Neuron (in vitro differentiated cells): Measurements from ENCODE around the gene PALLD.

Experiments
- H2AFZ ChIP-seq: one replicate; pipeline ENCODE4 v1.6.1; 2013; ENCODE audit warnings: low read depth, mild to moderate bottlenecking, inconsistent platforms, low read length, moderate library complexity
- H3K27me3 ChIP-seq: one replicate; pipeline ENCODE4 v1.6.1; 2013; ENCODE audit warnings: low read length; ENCODE audit not compliant: insufficient read depth
- H3K36me3 ChIP-seq: one replicate; pipeline ENCODE4 v1.6.1; 2013; ENCODE audit warnings: low read length; ENCODE audit not compliant: insufficient read depth
- H3K4me1 ChIP-seq: one replicate; pipeline ENCODE4 v1.6.1; 2013; ENCODE audit warnings: low read length; ENCODE audit not compliant: insufficient read depth
- H3K4me3 ChIP-seq: 2 replicates; pipeline ENCODE4 v1.5.1; 2013; ENCODE audit warnings: mild to moderate bottlenecking, low read length, moderate library complexity
- H3K9me3 ChIP-seq: one replicate; pipeline ENCODE4 v1.6.1; 2013; ENCODE audit warnings: low read length

PALLD gene

DNA sequence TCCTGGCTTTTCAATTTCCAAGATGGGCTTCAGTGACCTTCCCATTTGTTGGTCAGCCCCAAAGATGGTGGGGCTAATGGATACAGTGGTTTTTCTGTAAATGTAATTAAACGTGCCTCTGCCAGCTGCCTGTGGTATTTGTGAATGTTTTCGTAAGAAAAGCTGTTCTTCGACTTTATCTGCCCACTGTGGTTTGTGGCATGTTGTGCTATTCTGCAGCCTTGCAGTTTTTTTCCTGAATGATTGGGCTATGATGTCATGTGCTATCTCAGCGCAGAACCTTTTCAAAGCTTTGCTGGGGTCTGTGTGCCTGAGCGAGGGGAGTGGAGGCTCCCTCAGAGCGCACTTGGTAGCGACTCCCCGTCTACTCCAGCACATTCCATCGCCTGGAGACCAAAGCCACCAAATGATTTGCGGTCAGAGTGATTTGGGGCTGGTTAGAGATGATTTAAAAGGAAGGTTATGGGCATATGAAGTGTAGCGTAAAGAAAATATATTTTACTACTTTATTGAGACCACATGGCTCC lies 137.5 kb downstream of the PALLD start:
- H3K4me1 ChIP-seq, result peaks cover 27% of the 10 kb centered on the region
- no peak overlapping the region for H2AFZ ChIP-seq
- no peaks in the 10 kb centered on the region for H3K36me3 ChIP-seq
- H3K9me3 ChIP-seq, result no peaks in the 10 kb centered on the region
- H3K27me3 ChIP-seq, result no peaks in the 10 kb centered on the region
- H3K4me3 ChIP-seq, result peak overlapping the region; percentile 66

DNA sequence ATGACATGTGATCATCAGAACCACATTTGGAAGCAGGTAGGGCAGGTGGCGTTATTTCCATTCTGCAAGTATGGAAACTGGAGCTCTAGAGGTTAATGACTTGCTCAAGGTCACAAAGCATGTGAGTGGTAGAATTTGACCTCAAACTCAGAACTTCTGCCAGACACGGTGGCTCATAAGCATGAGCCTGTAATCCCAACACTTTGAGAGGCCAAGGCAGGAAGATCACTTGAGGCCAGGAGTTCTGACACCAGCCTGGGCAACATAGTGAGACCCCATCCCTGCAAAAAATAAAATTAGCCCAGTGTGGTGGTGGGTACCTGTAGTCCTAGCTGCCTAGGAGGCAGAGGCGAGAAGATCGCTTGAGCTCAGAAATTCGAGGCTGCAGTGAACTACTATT lies 139.2 kb downstream of the PALLD start:
- Histone ChIP-seq H3K27me3 (no peaks in the 10 kb centered on the region), H3K4me3 (no peak overlapping the region), H3K4me1 (peaks cover 22% of the 10 kb centered on the region), H2AFZ (no peak overlapping the region), H3K36me3 (no peaks in the 10 kb centered on the region), H3K9me3 (no peaks in the 10 kb centered on the region)

DNA sequence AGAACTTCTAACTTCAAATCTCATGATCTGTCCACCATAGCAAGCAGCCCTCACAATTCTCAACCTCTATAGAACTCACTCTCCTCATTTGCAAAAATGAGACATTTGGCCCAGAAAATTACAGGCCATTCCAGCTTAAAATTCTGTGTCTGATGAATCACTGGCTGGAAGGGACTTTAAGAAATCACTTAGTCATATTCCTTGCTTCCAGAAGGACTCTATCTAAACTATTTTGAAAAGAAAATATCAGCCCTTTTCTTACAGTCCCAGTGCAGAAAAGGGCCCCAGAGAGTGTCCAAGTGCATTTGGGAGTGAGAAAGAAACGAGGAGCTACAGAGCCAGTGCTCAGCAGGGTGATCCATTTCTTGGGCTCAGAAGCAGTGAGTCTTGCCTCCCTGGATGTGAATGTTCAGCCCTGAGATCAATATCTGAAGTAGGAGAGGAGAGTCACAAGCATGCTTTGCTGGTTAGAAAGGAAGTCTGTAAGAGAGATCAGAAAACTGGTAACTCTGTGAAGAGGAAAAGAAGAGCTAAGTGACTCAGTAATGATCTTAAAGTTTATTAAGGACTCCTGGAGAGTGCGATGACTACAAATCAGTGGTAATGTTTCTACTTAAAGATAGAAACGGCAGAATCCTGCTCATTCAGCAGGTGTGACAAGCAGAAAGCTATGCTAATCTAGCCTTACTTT lies 139.8 kb downstream of the PALLD start:
- Histone ChIP-seq H3K4me3 (no peak overlapping the region), H3K27me3 (no peaks in the 10 kb centered on the region), H3K36me3 (no peaks in the 10 kb centered on the region), H2AFZ (no peak overlapping the region), H3K4me1 (peaks cover 20% of the 10 kb centered on the region), H3K9me3 (no peaks in the 10 kb centered on the region)

DNA sequence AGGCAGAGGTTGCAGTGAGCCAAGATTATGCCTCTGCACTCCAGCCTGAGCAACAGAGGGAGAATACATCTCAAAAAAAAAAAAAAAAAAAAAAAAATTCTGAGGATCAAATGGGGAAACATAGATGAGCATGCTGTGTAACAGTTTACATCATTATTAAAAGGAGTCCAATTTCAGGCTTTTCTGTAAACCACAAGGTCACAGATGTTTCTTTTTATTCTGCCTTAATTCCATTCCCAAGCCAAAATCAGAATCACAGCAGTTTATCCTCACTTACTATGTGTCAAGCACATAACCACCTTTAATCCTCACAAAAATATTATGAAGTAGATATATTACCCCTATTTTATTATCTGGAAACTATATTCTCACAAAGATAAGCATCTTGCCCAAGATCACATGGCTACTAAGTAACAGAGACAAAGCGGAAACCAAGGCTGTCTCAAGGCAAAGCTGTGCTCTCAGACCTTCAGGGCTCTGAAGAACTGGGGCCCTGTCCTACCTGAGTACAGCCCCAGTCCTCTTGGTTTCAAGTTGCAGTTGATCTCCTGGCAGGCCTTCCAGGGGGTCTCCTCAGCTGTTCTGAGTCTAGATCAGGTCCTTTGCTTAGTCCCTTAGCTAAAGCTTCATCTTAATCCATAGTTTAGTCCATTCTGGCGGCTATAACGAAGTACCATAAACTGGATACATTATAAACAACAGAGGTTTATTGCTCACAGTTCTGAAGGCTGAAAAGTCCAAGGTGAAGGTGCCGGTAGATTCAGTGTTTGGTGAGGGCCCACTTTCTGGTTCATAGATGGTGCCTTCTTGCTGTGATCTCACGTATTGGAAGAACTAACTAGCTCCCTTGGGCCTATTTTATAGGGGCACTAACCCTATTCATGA lies 141.3 kb downstream of the PALLD start:
- peaks cover 20% of the 10 kb centered on the region for H3K4me1 ChIP-seq
- H3K9me3 ChIP-seq, result no peaks in the 10 kb centered on the region
- H3K36me3 ChIP-seq, result no peaks in the 10 kb centered on the region
- H2AFZ ChIP-seq, result no peak overlapping the region
- no peak overlapping the region for H3K4me3 ChIP-seq
- H3K27me3 ChIP-seq, result no peaks in the 10 kb centered on the region

DNA sequence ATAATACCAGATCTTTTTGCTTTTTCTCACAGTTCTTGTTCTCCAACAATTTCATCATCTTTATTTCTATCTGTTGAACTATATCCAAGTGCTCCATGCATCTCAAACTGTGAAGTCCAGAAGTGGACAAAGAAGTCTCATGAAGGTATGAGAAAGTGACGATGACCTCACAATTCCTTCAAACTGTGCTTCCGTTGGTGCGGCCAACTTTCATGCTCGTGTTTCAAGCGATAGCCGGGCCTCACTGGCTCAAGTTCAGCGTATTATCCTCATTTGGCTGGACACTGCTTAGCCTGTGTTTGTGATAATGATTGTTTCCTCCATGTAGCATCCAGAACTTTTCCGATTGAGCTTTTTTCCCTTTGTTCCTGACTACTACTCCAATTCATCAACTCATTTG lies 143.1 kb downstream of the PALLD start:
- Histone ChIP-seq H3K36me3 (no peaks in the 10 kb centered on the region), H3K27me3 (no peaks in the 10 kb centered on the region), H2AFZ (no peak overlapping the region), H3K4me1 (peaks cover 3% of the 10 kb centered on the region), H3K9me3 (peaks cover 3% of the 10 kb centered on the region), H3K4me3 (no peak overlapping the region)

DNA sequence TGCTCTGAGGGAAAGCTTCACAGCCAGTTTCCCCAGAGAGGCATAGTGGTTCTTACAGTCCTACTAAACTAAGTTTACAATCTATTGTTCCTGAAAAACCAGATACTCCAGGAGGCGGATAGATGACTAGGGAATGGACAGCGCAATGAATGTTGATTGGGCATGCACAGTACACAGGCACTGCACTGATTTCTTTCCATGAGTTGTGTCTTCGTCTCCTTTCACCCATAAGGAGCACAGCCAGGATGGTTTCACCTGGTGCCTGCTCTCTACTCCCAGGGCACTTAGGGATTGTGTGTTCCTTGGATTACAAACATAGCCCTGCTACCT lies 144.9 kb downstream of the PALLD start:
- no peak overlapping the region for H2AFZ ChIP-seq
- H3K36me3 ChIP-seq, result no peaks in the 10 kb centered on the region
- H3K4me3 ChIP-seq, result no peak overlapping the region
- H3K27me3 ChIP-seq, result no peaks in the 10 kb centered on the region
- H3K9me3 ChIP-seq, result peaks cover 3% of the 10 kb centered on the region
- no peaks in the 10 kb centered on the region for H3K4me1 ChIP-seq

DNA sequence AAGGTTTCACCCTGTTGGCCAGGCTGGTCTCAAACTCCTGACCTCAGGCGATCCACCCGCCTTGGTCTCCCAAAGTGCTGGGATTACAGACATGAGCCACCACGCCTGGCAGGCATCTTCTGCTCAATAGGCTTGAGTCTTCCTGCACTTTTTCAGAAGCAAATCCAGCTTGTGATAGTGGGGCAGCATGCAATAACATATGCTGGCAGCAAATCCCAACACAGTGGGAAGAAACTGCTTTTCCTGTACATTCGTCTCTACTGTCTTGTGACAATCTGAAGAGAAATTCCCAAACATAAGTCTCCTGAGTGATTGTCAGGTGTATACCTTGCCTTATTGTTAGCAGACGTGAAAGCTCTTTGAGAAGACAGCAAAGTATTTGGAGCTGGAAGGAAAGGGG lies 145.7 kb downstream of the PALLD start:
- Histone ChIP-seq H3K4me1 (peaks cover 2% of the 10 kb centered on the region), H3K27me3 (no peaks in the 10 kb centered on the region), H2AFZ (no peak overlapping the region), H3K36me3 (no peaks in the 10 kb centered on the region), H3K4me3 (no peak overlapping the region), H3K9me3 (peaks cover 3% of the 10 kb centered on the region)

DNA sequence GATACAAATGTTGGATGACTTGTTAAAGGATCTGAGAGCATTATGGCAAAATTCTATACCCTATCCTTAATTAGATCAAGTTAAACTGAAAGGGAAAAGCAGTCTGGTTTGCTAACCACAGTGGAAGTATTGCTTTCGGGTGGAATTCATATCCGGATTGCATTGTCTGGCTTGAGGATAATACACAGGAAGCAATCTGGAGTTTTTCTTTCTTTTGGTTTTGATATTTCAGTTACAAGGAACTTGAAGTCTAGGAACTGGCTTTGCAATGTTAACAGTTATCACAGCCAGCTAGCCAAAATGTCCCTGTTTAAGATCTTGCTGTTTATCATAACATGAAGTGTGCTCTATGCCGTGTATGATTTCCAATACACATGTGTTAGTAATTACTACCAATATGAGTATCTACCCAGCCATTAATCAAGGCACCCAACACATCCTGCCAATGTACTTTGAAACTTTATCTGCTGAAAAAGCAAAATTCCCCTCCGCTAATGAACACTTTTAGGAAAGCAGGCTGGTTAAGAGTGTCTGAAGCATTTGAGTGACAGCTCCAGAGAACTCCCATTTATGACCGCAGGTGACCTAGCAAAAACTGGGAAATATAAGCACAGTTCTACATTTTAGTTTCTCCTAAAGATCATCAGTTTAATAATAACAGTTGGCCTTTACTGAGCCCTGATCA lies 146.4 kb downstream of the PALLD start:
- no peaks in the 10 kb centered on the region for H3K27me3 ChIP-seq
- no peaks in the 10 kb centered on the region for H3K36me3 ChIP-seq

DNA sequence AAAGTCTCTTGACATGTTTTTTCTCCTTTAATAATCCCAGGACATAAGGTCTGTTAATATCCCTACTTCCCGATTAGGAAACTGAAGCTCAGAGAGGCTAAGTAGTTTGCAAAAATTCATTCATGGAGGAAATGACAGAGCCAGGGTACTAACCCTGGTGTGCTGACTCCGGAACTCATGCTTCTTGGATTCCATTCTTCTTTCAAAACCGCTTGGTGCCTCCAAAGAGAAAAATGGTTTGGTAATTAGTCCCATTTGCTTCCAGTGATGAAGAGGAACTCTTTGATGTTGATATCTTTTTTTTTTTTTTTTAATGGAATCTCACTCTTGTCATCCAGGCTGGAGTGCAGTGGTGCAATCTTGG lies 146.9 kb downstream of the PALLD start:
- peaks cover 3% of the 10 kb centered on the region for H3K9me3 ChIP-seq
- H3K4me1 ChIP-seq, result peaks cover 7% of the 10 kb centered on the region
- no peak overlapping the region for H3K4me3 ChIP-seq
- no peak overlapping the region for H2AFZ ChIP-seq
- H3K36me3 ChIP-seq, result no peaks in the 10 kb centered on the region
- H3K27me3 ChIP-seq, result no peaks in the 10 kb centered on the region

More for the DNA sequence above, 146.4 kb downstream of the PALLD start:
- Histone ChIP-seq H2AFZ (no peak overlapping the region), H3K4me3 (no peak overlapping the region), H3K9me3 (peaks cover 3% of the 10 kb centered on the region), H3K4me1 (peaks cover 7% of the 10 kb centered on the region)

DNA sequence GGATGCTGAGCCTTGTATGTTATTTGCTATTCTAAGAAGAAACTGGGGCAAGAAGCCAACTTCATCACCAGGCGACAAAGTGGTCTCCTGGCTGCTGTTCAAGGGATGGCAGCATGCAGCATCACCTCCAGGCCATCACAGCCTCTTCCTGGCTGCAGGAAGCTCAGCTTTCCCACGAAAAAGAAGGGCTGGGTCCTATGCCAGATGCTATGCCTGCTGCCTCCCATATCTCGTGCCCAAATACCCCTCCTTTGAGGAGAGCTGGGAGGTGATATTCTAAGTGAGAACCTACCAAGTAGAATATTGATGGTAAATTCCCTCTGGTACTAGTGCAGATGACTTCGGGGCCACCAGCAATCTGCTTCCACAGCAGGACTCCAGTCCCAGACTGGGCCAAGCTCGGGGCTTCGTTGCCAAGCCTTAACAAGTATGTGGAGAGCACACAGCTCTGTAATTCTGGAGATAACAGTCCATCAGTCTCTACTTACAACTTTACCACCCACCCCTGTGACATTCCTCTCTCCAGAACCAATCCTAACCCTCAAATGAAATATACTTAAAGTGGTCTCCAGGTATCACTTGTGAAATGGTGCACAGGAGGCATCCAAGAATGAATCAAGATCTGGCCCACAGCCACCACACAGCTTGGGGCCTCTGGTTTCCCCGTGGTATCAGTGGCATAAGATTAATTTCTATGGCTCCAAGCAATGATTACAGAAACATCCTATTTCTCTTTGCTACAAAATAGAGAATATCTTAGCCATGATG lies 149.3 kb downstream of the PALLD start:
- no peak overlapping the region for H2AFZ ChIP-seq
- no peak overlapping the region for H3K4me3 ChIP-seq
- H3K36me3 ChIP-seq, result no peaks in the 10 kb centered on the region
- peaks cover 7% of the 10 kb centered on the region for H3K4me1 ChIP-seq
- peaks cover 3% of the 10 kb centered on the region for H3K9me3 ChIP-seq
- no peaks in the 10 kb centered on the region for H3K27me3 ChIP-seq

DNA sequence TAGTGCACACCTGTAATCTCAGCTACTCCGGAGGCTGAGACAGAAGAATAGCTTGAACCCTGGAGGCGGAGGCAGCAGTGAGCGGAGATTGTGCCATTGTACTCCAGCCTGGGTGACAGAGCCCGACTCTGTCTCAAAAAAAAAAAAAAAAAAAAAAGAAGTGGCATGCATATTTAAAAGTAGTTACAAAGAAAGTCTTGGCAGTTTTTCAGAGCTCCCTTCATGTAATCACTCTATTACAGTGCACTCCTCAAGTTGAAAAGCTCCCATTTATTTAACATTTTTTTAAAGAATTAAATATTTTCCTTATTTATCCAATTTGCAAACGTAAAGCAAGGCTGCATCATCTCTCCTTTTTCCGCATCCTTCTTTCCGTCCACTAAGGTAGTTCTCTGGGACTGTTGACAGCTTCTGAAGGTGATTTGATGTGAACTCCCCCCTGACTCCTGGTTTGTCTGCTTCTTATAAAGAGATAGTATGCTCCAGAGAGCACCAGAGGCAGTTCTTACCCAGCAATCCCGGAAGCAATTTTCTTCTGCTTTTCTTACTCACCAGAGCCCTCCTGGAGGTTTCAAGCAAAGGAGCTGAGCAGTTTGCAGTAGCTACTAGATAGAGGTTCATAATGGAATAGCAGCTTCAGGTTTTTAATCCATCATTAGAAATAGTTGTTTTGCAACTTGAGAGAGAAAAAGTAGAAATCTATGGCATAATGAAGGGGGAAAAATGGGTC lies 151.0 kb downstream of the PALLD start:
- no peaks in the 10 kb centered on the region for H3K27me3 ChIP-seq
- H2AFZ ChIP-seq, result no peak overlapping the region
- H3K4me1 ChIP-seq, result peaks cover 7% of the 10 kb centered on the region

DNA sequence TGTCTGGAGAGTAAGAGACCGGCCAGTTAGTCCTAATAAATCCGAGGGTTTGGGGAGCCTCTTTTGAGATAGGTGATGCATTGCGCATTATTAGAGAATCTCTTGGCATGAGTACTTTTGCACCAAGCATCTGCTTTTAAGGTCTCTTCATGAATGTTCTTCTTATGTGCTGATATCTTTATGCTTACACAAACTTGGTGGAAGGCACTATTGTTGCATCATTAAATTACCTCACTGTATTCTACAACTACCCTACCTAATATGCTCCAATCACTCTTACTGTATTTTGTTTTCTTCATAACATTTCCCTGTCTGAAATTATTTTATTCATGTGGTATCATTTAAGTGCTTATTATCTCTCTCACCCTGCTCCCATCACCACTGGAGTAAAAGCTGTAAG lies 151.6 kb downstream of the PALLD start:
- Histone ChIP-seq H3K36me3 (no peaks in the 10 kb centered on the region), H3K4me1 (peaks cover 7% of the 10 kb centered on the region), H3K9me3 (peaks cover 3% of the 10 kb centered on the region), H3K4me3 (no peak overlapping the region), H3K27me3 (no peaks in the 10 kb centered on the region), H2AFZ (no peak overlapping the region)

More for the DNA sequence above, 151.0 kb downstream of the PALLD start:
- no peaks in the 10 kb centered on the region for H3K36me3 ChIP-seq
- no peak overlapping the region for H3K4me3 ChIP-seq
- H3K9me3 ChIP-seq, result peaks cover 3% of the 10 kb centered on the region
